ENCODE results near the gene TMEM184A. TPM values are rescaled to one million over a fixed set of nuclear protein-coding genes. Genes with fewer than 3 reads are reported as not detected.

The TMEM184A gene
- total and polyA plus RNA-seq, 2 of the 13 experiments (the other 11 are each of a cell fraction or from before 2014, with no cell fraction given) = 9.5 to 20.4 TPM

GRCh38 chr7:1552200-1552599 lies 3.8 kb downstream of the TMEM184A start (continued):
- no peak for TF ChIP-seq JDP2 (CRISPR knock-in tag; IDR thresholded peaks at IDR 0.05; ENCODE audit: borderline replicate concordance)
- TF ChIP-seq SMYD3 (CRISPR knock-in tag; IDR thresholded peaks at IDR 0.05) = no peak
- TF ChIP-seq ZNF619 (CRISPR knock-in tag; IDR thresholded peaks at IDR 0.05) = no peak
- no peak for TF ChIP-seq AHR (CRISPR knock-in tag; IDR thresholded peaks at IDR 0.05)
- no peak for TF ChIP-seq ZNF816 (CRISPR knock-in tag; IDR thresholded peaks at IDR 0.05; ENCODE audit: borderline replicate concordance)
- TF ChIP-seq NFE2L2 (IDR thresholded peaks at IDR 0.05; ENCODE audit: low read length) = no peak
- TF ChIP-seq CHD2 (IDR thresholded peaks at IDR 0.05; ENCODE audit: low read depth, low read length) = no peak
- no peak for TF ChIP-seq CSRNP1 (CRISPR knock-in tag; IDR thresholded peaks at IDR 0.05)
- no peak for TF ChIP-seq SP140L (CRISPR knock-in tag; IDR thresholded peaks at IDR 0.05; ENCODE audit: borderline replicate concordance)

- WGBS (ENCODE audit: low lambda C conversion rate) = 97% methylated on average over 14 of the region's 17 CpGs
- H4K20me1 ChIP-seq (ENCODE audit: insufficient read depth, low read length) = no peaks in the 10 kb centered on the region
Measured at GRCh38 chr7:1550846-1551155, 5.2 kb downstream of the TMEM184A start.

More at GRCh38 chr7:1550846-1551155, 5.2 kb downstream of the TMEM184A start:
- no peaks in the 10 kb centered on the region for H3K27me3 ChIP-seq (ENCODE audit: control insufficient read depth in 1 of 2, insufficient read depth in 2 of 2, low read length in 2 of 2)
- ChIA-PET CTCF (ENCODE audit: low intra/inter-chr PET ratio, low total read pairs) (no interaction called here), POLR2A (no interaction called here)
- H3K9ac ChIP-seq (ENCODE audit: insufficient read depth, low read depth, low read length) = no peak overlapping the region
- H2AFZ ChIP-seq (ENCODE audit: low read length) = no peak overlapping the region
- no peak for TF ChIP-seq TEF (CRISPR knock-in tag; IDR thresholded peaks at IDR 0.05)
- no peak for TF ChIP-seq PREB (CRISPR knock-in tag; IDR thresholded peaks at IDR 0.05)
- TF ChIP-seq AGO2 (optimal IDR thresholded peaks at IDR 0.05; ENCODE audit: low read depth, low read length) = peak; percentile 19
- no peak overlapping the region for H3K4me3 ChIP-seq (replicated peaks in 1 of 3; ENCODE audit: insufficient read depth in 1 of 3, low read depth in 2 of 3, low read length in 3 of 3)
- BruUV-seq (replicated peaks) = no TSS peak
- in situ Hi-C loops (cut with HindIII; ENCODE audit: extremely low pct_ligation_motif_present, low pct_unique_long_range_greater_than_20kb) = no loop called here
- no peaks in the 10 kb centered on the region for H3K9me3 ChIP-seq (ENCODE audit: low read length)
- DNase-seq (ENCODE audit: low spot score) (no peak), ATAC-seq (no peak), FAIRE-seq (no peak)
- H3K79me2 ChIP-seq (ENCODE audit: insufficient read depth, low read length) = no peaks in the 10 kb centered on the region
- H3K4me2 ChIP-seq (ENCODE audit: low read depth, low read length) = no peak overlapping the region
- no peak overlapping the region for H3K27ac ChIP-seq (ENCODE audit: extremely low read length, insufficient read depth, low read length)
- peaks cover 21% of the 10 kb centered on the region for H3K4me1 ChIP-seq (ENCODE audit: insufficient read depth, low read length)
- H3K36me3 ChIP-seq (replicated peaks in 1 of 2; ENCODE audit: control insufficient read depth in 1 of 2, insufficient read depth in 2 of 2, low read length in 2 of 2) = peaks cover 5 to 10% of the 10 kb centered on the region in 2 experiments; a peak in 4 of 5 replicates
- intact Hi-C loops (cut with micrococcal nuclease; ENCODE audit: unreplicated experiment) = no loop called here

Data from HepG2 (cell line).